Pons (tissue), 1 donor: ENCODE measurements around the gene TRAF3.

Experiments
- DNase-seq: peaks from one replicate; pipeline ENCODE4 v3.0.0-alpha.2; 2016; ENCODE audit warnings: low spot score

The TRAF3 gene

DNA sequence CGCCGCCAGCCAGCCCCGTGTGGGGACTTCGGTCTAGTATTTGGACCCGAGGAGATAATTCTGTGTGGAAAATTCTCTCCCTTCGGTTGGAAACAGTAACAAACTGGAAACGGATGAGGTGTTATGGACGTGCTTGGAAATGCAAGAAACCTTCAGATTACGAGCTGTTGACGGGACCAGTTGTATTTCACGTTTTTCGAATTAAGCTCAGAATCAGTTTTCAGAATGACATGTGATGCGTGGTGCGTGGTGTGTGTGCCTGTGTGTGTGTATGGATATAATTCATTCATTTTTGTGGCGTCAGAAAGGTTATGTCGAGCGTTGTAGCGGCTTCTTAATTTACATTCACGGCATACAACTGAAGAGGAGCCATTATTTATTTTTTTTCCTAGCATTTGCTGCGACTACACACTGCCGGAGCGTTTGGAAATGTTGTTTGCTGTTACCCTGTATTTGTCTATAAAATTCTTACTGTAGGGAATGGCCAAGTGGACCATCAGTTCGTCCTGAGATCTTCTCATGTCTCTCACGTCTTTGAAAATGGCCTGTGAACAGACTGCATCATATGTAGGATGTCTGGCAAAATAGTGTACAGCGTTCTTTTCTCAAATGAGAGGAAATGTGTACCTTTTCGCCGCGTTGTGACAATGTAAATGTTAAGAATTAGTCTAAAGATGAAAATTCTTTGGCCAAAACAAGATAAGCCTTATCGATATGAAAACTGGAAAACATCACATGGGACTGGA, 1.3 kb downstream of the TRAF3 start:
- peak; percentile 44 for DNase-seq

DNA sequence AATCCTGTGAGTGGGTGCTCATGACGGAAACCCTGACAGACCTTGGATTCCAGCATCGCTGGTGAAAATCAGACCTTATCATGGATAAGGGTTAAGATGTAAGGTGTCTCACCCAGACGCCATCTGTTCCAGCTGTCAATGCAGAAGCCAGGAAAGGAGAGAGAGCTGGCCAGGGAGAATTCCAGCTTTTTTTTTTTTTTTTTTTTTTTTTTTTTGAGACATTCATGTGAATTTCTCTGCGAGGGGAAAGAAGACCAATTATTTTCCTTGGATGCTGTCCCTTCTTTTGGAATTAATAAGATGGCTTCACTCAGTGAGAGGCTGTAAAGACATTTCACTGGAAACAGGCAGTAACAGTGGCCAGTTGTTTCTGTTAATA, 1.8 kb downstream of the TRAF3 start:
- peak; percentile 28 for DNase-seq

DNA sequence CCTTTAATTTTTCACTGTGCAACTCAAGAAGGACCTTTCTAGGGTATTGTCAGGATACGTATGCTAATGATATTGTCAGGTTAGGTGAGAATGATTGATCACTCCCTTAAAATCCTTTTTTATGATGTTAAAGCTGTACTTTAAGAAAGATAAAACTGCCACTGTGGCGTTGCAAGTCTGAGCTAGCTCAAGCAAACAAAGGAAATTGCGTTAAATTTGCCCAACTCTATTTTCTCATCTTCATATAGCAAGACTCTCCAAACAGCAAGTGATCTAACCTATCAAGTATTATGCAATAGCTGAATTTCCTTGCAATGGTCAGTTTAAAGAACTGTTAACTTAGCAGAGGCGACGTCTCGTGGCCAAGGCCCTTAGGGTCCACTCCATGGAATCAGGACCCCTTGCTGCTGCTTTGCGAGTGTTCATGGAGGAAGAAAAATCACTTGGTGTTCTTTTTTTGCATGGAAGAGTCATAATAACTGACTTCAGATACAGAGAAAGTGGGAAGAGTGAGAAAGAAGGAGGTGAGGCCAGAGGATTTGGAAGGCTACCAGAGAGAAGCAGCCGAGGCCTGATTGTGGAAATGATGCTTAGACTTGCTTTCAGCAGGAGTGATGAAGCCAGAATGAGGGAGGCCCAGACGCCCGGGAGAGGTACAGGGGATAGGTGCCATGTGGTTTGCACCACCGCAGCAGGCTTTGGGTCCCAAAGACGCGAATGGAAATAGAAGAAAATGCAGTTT, 2.5 kb downstream of the TRAF3 start:
- peak; percentile 29 for DNase-seq

- DNase-seq = no peak
These were observed 3.8 kb downstream of the TRAF3 start for GRCh38 chr14:102781063-102781462.

DNA sequence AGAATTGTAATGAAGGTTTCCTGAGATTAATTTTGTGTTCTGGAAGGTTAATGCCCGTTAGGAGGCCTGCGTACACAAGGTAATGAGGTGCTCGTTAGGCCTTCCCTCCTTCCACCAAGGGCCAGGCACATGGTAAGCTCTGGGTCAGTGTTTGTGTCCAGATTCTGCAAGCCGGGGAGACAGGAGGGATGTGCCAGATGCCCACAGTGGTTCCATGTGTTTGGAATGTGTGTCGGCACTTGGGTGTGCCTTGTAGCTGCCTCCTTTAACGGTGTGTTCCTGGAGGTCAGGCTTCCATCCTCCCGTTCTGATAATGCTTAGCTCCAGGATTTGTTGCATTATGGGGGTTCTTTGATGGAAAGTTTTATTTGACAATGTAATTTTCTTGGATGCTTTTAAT, 5.7 kb downstream of the TRAF3 start:
- DNase-seq = no peak

GRCh38 chr14:102784892-102785594, 7.8 kb downstream of the TRAF3 start:
- no peak for DNase-seq

DNA sequence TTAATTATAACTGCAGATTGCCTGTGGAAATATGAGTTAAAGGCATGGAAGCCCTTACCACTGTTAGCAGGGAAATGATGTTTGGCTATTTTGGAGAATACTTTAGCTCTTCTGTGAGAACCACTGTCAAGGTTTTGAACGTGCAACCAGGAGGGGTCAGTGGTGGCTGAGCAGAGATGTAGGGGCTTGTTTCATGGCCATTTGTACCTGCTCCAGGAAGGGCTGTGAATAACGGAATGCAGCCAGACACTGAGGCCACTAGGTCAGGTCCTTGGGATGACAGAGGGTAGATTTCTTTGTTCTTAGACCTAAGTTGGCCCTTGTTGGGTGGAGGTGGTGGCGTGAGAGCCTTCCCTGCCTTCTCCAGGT, 8.3 kb downstream of the TRAF3 start:
- no peak for DNase-seq

DNA sequence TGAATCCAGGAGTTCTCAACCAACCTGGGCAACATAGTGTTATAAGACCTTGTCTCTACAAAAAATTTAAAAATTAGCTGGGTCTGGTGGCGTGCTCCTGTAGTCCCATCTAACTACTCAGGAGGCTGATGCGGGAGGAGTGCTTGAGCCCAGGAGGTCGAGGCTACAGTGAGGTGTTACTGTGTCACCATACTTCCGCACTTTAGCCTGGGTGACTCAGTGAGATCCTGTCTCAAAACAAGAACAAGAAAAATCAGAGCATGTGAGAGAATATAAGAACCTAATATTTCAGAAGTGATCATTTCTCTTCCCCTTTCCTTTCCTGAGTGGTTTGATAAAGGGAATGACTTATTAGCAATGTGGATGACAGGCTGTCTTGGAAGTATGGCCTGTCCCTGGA, 9.5 kb downstream of the TRAF3 start:
- DNase-seq = no peak

DNA sequence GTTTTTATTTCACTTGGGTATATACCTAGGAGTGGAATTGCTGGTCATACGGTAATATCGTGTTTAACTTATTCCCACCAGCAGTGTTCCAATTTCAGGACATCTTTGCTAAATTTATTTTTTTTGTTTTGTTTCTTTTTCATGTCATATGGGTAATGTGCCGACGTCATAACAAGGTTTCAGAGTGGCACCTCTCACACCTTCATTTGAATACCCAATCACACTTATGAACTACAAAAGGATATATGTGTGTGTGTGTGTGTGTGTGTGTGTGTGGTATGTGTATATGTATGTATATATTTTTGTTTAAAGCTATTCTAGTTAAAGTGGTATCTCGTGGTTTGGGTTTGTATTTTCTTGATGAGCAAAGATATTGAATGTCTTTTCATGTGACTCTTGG, 12.1 kb downstream of the TRAF3 start:
- DNase-seq = no peak

- DNase-seq = no peak
These were observed 16.5 kb downstream of the TRAF3 start for GRCh38 chr14:102793531-102794328.

GRCh38 chr14:102795060-102795925, 18.0 kb downstream of the TRAF3 start:
- DNase-seq = peak; percentile 42

DNA sequence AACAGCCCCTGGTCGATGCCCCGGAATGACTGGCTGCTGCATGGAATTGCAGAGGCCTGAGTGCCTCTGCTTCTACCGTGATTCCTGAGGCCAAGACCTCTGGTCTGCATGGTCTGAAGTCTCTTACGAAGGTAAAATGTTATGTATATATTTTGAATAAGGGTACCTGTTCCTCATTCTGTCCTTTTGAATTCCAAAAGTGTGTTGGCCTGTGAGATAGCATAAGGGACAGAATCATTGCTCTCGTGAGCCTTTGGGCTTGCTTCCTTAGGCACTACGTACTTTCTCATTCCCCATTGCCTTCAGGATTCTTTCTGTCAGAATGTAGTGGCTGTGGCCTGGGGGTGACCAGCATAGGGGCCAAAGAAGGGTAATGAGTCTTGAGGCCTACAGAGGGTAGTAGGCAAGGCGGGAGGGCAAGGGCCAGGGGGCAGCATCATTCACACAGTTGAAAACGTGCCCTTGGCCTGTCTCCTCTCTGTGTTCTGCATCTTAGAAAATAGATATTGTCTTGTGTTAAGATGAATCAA, 19.5 kb downstream of the TRAF3 start:
- no peak for DNase-seq

DNA sequence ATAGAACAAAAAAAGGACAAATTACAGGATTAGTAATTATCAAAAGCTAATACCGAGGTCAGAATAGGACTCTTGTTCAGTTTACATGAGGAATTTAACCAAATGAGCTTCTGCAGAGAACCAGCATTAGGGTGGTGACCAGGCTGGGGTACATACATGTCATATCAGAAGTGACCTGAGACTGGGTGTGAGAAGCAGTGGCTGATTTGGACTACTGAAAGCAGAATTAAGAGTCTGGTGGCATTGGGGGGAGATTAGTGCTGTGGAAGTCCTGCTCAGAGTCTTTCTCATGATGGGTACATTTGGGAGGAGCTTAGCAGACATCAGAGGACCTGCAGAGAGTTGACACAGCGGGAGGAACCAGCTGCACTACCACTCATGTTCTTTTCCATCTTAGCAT, 21.7 kb downstream of the TRAF3 start:
- DNase-seq = no peak

DNA sequence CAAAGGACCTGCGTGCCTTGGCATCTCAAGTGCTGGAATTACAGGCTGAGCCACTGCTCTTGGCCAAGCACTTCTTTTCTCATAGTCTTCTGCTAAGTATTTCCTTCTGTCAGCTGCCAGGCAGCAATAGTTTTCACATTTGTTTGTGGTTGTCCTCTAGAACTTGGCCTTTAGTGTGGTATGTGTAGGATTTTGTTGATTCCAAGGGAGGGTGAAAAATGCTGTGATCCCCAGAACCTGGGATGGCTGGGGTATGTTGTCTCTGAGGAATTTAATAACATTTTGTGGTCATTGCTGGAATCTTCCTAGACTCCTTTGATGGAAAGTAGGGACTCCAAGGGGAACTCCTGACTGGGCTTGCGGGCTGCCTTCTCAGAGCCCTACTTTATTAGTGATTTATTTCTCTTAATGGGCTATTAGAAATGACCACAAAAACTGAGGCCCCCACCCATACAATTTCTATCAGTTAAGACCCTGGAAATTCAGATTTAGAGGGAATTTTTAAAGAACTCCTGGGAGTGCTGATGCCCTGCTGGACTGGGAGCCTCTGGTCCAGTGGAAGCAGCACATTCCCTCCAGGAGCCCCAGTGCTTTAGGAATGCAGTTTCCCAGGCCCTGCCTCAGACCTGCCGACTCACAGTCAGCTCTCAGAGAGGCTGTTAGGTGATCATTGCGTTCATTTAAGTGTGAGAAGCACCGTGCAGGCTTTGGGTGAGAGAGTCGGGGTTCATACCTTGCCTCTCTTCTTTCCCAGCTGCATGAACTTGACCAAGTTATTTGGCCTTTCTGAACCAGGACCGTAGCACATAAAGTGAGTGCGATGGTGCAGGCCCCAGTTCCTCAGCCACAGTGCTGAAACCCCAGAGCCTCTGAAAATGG, 22.7 kb downstream of the TRAF3 start:
- DNase-seq = no peak

- no peak for DNase-seq
These were observed 25.7 kb downstream of the TRAF3 start for GRCh38 chr14:102802834-102803523.

DNA sequence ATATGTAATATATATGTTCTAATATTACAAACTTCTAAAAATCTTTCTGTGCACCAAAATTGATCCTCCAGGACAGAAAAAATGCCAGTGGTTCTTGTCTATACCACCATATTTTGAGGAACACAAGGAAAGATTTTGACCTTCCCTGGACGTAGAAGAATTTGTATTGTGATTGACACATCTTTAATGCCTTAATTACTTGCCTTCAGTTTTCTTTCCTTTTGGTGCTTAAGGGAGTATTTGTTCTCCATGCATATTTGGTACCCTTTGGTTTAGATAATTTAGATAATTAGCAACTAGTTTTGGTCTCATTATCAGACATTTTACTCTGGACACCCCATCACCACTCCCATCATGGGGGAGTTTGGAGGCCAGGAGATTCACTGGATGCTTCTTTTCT, 27.6 kb downstream of the TRAF3 start:
- DNase-seq = no peak

- DNase-seq = no peak
These were observed 28.2 kb downstream of the TRAF3 start for GRCh38 chr14:102805371-102805891.

DNA sequence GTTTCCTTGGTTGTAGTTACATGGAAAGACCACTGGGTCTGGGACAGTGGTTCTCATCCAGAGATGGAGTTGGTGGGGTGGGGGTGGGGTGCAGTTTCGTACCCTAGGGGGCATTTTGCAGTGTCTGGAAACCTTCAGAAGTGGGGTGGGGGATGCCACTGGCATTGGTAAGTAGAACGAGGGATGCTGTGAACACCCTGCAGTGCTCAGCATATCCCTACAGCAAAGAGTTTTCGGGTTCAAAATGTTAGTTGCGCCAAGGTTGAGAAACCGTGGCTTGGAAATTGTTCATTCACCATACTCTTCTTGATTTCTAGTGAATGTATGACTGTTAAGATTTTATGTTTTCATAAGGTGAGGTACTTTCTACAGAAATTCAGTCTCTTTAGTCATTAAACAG, 28.7 kb downstream of the TRAF3 start:
- DNase-seq = no peak

DNA sequence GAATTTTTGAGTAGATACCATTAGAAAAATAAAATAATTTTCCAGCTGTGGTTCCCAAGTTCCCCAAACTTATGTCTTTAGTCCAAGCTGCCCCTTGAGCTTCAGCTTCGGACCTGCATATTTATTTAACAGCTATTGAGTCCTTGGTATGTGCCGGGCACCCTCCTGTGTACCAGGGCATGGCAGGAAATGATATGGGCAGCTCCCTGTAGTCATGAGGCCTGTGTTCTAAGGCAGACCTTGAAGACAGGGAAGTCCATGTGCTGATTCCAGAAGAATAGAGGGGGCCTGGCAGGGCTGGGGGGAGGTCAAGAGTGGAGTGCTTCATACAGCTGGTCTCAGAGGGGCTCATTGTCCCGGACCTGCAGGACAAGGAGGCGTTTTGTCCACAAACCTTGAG, 29.2 kb downstream of the TRAF3 start:
- no peak for DNase-seq
